HG02763 (cell line): ENCODE data around the gene ZNF784.

ENCODE experiments used
- ATAC-seq: cut with Tn5 transposase; IDR thresholded peaks from one replicate; pipeline ENCODE4 v1.9.1; 2021; ENCODE audit warnings: mild to moderate bottlenecking, moderate library complexity; ENCODE audit not compliant: unreplicated experiment

ZNF784 gene

GRCh38 chr19:55656988-55657747 lies 32.8 kb upstream of the ZNF784 start:
- ATAC-seq, result no peak

GRCh38 chr19:55656552-55656951 lies 32.2 kb upstream of the ZNF784 start:
- ATAC-seq, result no peak

- ATAC-seq, result no peak
Measured at GRCh38 chr19:55655648-55656040, 31.3 kb upstream of the ZNF784 start.

GRCh38 chr19:55654868-55655647 lies 30.7 kb upstream of the ZNF784 start, which contains the start of gene U2AF2:
Gene U2AF2 (plus strand): TSS chr19:55655035. CDS start chr19:55655105, 70 bp downstream.
- ATAC-seq, result peak; percentile 30

GRCh38 chr19:55654323-55654867 lies 30.0 kb upstream of the ZNF784 start:
- peak; percentile 60 for ATAC-seq

- peak; percentile 42 for ATAC-seq
Measured at GRCh38 chr19:55653651-55654322, 29.4 kb upstream of the ZNF784 start.

- no peak for ATAC-seq
Measured at GRCh38 chr19:55652311-55653128, 28.2 kb upstream of the ZNF784 start.

- no peak for ATAC-seq
Measured at GRCh38 chr19:55651236-55651635, 26.9 kb upstream of the ZNF784 start.

GRCh38 chr19:55650602-55651230 lies 26.4 kb upstream of the ZNF784 start:
- no peak for ATAC-seq

GRCh38 chr19:55650126-55650557 lies 25.8 kb upstream of the ZNF784 start:
- no peak for ATAC-seq

GRCh38 chr19:55649268-55650125 lies 25.1 kb upstream of the ZNF784 start:
- no peak for ATAC-seq

GRCh38 chr19:55648585-55649267 lies 24.4 kb upstream of the ZNF784 start:
- no peak for ATAC-seq

- peak; percentile 32 for ATAC-seq
Measured at GRCh38 chr19:55647732-55648584, 23.6 kb upstream of the ZNF784 start, which contains the start of gene CCDC106. Gene CCDC106 (plus strand): TSS chr19:55648212. CDS start chr19:55649047, 835 bp downstream.

GRCh38 chr19:55646889-55647731 lies 22.7 kb upstream of the ZNF784 start:
- no peak for ATAC-seq

- ATAC-seq, result no peak
Measured at GRCh38 chr19:55645512-55645881, 21.1 kb upstream of the ZNF784 start.

GRCh38 chr19:55644842-55645511 lies 20.6 kb upstream of the ZNF784 start:
- ATAC-seq, result no peak
